ENCODE measurements around the gene HMGCL.
"Not testable (repeated sequence)": the region's sequence is repeated elsewhere in the genome, so short reads cannot be mapped to it uniquely, and the experiment has no call there.

The HMGCL gene

GRCh38 chr1:23809751-23810171 is 15.5 kb downstream of the HMGCL start:
- H3K27ac ChIP-seq, result no peak overlapping the region
- TF ChIP-seq CTCF (conservative IDR thresholded peaks at IDR 0.05) (peak; percentile 75), ZFX (IDR thresholded peaks at IDR 0.05) (no peak)

GRCh38 chr1:23807453-23807852 is 17.8 kb downstream of the HMGCL start:
- TF ChIP-seq ZFX (IDR thresholded peaks at IDR 0.05) (no peak), CTCF (conservative IDR thresholded peaks at IDR 0.05) (no peak)
- H3K27ac ChIP-seq, result no peak overlapping the region

- H3K27ac ChIP-seq, result no peak overlapping the region
- TF ChIP-seq CTCF (conservative IDR thresholded peaks at IDR 0.05) (no peak), ZFX (IDR thresholded peaks at IDR 0.05) (no peak)
Observed at GRCh38 chr1:23806280-23806679, 18.9 kb downstream of the HMGCL start.

- TF ChIP-seq CTCF (conservative IDR thresholded peaks at IDR 0.05) (no peak), ZFX (IDR thresholded peaks at IDR 0.05) (no peak)
- no peak overlapping the region for H3K27ac ChIP-seq
Observed at GRCh38 chr1:23805025-23805424, 20.2 kb downstream of the HMGCL start.

GRCh38 chr1:23804183-23804835 is 20.9 kb downstream of the HMGCL start:
- TF ChIP-seq CTCF (conservative IDR thresholded peaks at IDR 0.05) (no peak), ZFX (IDR thresholded peaks at IDR 0.05) (no peak)
- H3K27ac ChIP-seq, result no peak overlapping the region

- no peak overlapping the region for H3K27ac ChIP-seq
- no peak for TF ChIP-seq ZFX (IDR thresholded peaks at IDR 0.05)
Observed at GRCh38 chr1:23803674-23804073, 21.6 kb downstream of the HMGCL start.

GRCh38 chr1:23802809-23803342 is 22.4 kb downstream of the HMGCL start:
- H3K27ac ChIP-seq, result not testable (repeated sequence)

- no peak for TF ChIP-seq CTCF (conservative IDR thresholded peaks at IDR 0.05)
- TF ChIP-seq ZFX (IDR thresholded peaks at IDR 0.05), result no peak
- peak overlapping the region; percentile 96 for H3K27ac ChIP-seq
Observed at GRCh38 chr1:23801876-23802275, 23.4 kb downstream of the HMGCL start.
